Measurements from ENCODE around the gene MORN3.

DNA sequence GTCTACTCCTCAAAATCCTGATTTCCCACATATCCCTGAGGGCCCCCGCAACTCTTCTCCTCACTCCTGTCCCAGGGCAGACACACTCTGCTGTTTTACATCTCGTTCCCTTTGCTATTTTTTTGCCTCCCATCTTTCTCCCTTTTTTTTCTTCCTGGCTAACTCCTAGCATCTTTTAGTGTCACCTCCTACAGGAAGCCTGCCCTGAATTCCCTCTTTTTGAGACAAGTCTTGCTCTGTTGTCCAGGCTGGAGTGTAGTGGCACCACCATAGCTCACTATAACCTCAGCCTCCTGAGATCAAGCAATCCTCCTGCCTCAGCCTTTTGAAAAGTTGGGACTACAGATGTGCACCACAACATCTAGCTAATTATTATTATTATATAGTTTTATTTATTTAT is 13.3 kb downstream of the MORN3 start:
- TF ChIP-seq, protein P1, sequence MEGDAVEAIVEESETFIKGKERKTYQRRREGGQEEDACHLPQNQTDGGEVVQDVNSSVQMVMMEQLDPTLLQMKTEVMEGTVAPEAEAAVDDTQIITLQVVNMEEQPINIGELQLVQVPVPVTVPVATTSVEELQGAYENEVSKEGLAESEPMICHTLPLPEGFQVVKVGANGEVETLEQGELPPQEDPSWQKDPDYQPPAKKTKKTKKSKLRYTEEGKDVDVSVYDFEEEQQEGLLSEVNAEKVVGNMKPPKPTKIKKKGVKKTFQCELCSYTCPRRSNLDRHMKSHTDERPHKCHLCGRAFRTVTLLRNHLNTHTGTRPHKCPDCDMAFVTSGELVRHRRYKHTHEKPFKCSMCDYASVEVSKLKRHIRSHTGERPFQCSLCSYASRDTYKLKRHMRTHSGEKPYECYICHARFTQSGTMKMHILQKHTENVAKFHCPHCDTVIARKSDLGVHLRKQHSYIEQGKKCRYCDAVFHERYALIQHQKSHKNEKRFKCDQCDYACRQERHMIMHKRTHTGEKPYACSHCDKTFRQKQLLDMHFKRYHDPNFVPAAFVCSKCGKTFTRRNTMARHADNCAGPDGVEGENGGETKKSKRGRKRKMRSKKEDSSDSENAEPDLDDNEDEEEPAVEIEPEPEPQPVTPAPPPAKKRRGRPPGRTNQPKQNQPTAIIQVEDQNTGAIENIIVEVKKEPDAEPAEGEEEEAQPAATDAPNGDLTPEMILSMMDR (IDR thresholded peaks at IDR 0.05; ENCODE audit: low read depth, low read length) = no peak
- TF ChIP-seq EZH2phosphoT487 (IDR thresholded peaks at IDR 0.05; ENCODE audit: low read depth) = no peak

Measured in OCI-LY3 (cell line).